Spleen (tissue), 11 donors: ENCODE data around the gene GRIK2. TPM values are rescaled to one million over a fixed set of nuclear protein-coding genes. Genes with fewer than 3 reads are reported as not detected.

Experiments used
- DNase-seq: peaks from one replicate; pipeline ENCODE4 v3.0.0-alpha.2; 2020
- H3K27ac ChIP-seq, 8 donors: fragments of 200-600 bp; sonication (generic) in 7 of 8; 1 replicate in 4 of 8; 2 replicates in 4 of 8; pipeline versions ENCODE4 v1.5.0 to v1.8.0; 2016 to 2021; ENCODE audit warnings: inconsistent platforms in 4 of 8, mild to moderate bottlenecking in 4 of 8, moderate library complexity in 1 of 8
- H3K27me3 ChIP-seq, 7 donors: fragments of 200-600 bp; sonication (generic) in 6 of 7; replicated peaks in 1 of 7; 1 replicate in 4 of 7; 2 replicates in 3 of 7; pipeline versions ENCODE4 v1.5.0 to v1.8.0; 2016 to 2021; ENCODE audit warnings: inconsistent platforms in 3 of 7, mild to moderate bottlenecking in 1 of 7
- H3K36me3 ChIP-seq, 6 donors: fragments of 200-600 bp; sonication (generic) in 5 of 6; 1 replicate in 4 of 6; 2 replicates in 2 of 6; pipeline versions ENCODE4 v1.5.0 to v1.8.0; 2016 to 2021; ENCODE audit warnings: inconsistent platforms in 2 of 6
- H3K4me1 ChIP-seq, 6 donors: fragments of 200-600 bp; sonication (generic) in 5 of 6; 1 replicate in 3 of 6; 2 replicates in 3 of 6; pipeline versions ENCODE4 v1.5.0 to v1.8.0; 2016 to 2021; ENCODE audit warnings: inconsistent platforms in 3 of 6
- H3K4me3 ChIP-seq, 8 donors: fragments of 200-600 bp; sonication (generic) in 7 of 8; 1 replicate in 4 of 8; 2 replicates in 4 of 8; pipeline versions ENCODE4 v1.5.0 to v1.8.0; 2016 to 2021; ENCODE audit warnings: inconsistent platforms in 4 of 8, mild to moderate bottlenecking in 4 of 8, moderate library complexity in 2 of 8
- H3K9me3 ChIP-seq, 8 donors: fragments of 200-600 bp; sonication (generic) in 7 of 8; 1 replicate in 4 of 8; 2 replicates in 4 of 8; pipeline versions ENCODE4 v1.5.0 to v1.8.0; 2016 to 2021; ENCODE audit warnings: inconsistent platforms in 4 of 8
- CTCF ChIP-seq, 11 experiments: fragments of 200-600 bp in 7 of 11; fragments of 450-650 bp in 4 of 11; sonication (generic) in 4 of 11; IDR thresholded peaks in 8 of 11; conservative IDR thresholded peaks in 3 of 11; 1 replicate in 7 of 11; 2 replicates in 4 of 11; pipeline versions ENCODE4 v1.4.0 to v1.8.0; 2016 to 2021; ENCODE audit warnings: antibody characterized with exemption in 11 of 11, inconsistent platforms in 4 of 11, mild to moderate bottlenecking in 1 of 11
- POLR2A ChIP-seq, 3 donors: fragments of 450-650 bp; IDR thresholded peaks; one replicate each; pipeline ENCODE4 v1.5.1; 2017; ENCODE audit warnings: antibody characterized with exemption in 3 of 3, mild to moderate bottlenecking in 1 of 3
- POLR2AphosphoS5 ChIP-seq, 3 donors: sonication (generic); formaldehyde crosslinking; IDR thresholded peaks; one replicate each; pipeline ENCODE4 v1.5.1; 2017; ENCODE audit warnings: antibody characterized with exemption in 3 of 3
- WGBS, 5 donors: extraction: QIAGEN DNeasy Blood & Tissue Kit in 3 of 5; methylation state at CpG; one replicate each; pipeline versions ENCODE4 v1.1.5 to v1.1.7; 2013 to 2018; 5-methylcytosine and 5-hydroxymethylcytosine counted together
- intact Hi-C: fragments of 100-400 bp; cut with DNase I; formaldehyde crosslinking; loops from one replicate; pipeline ENCODE4 v1.15.0; 2023; ENCODE audit warnings: low total_unique reads
- polyA plus RNA-seq, 3 donors: library from polyadenylated mRNA; stranded (reverse); fragments of 200-250 nt; gene quantifications; one replicate each; pipeline ENCODE4 v1.2.1, GENCODE V29; 2013
- total RNA-seq, 7 donors: library from RNA; depleted of rRNA in 3 of 7; stranded (reverse); fragments of >200 nt in 3 of 7; fragmentation: NEBNext Ultra II Directional in 4 of 7; extraction: Animal tissue kit (Norgen Biotek cat#: 25700) in 4 of 7; gene quantifications; one replicate each; pipeline versions ENCODE4 v1.1.0 to v1.2.1, GENCODE V29; 2016 to 2021
- donor health status: healthy with polysubstance abuse.
- donor health status: DM: no; HTN: no; CAD: no; lungs with moderate emphysema.
- donor health status: DM: no; HTN: no; CAD: no.
- donor health status: Bipolar disorder and iron deficiency.
- donor health status: healthy.
- donor health status: DM: no; HTN: no; CAD: no.
- donor health status: DM: yes; HTN: yes; CAD: no.

Gene GRIK2
- total and polyA plus RNA-seq, 10 donors: 0.07 to 2.7 (median 0.89) TPM

- 58 to 71% (median 63%) methylated on average over 2 of the region's 2 CpGs for WGBS, 5 donors
- TF ChIP-seq POLR2A (IDR thresholded peaks at IDR 0.05): no peak
- TF ChIP-seq CTCF (IDR thresholded peaks at IDR 0.05 in 8 of 11, conservative IDR thresholded peaks at IDR 0.05 in 3 of 11): no peak
- no peak for TF ChIP-seq POLR2AphosphoS5 (IDR thresholded peaks at IDR 0.05)
- H3K4me1 ChIP-seq: no peaks in the 10 kb centered on the region
- H3K9me3 ChIP-seq: no peaks in the 10 kb centered on the region
- intact Hi-C loops: no loop called here
- no peaks in the 10 kb centered on the region for H3K27me3 ChIP-seq
- no peak overlapping the region for H3K27ac ChIP-seq
- DNase-seq: no peak
- no peaks in the 10 kb centered on the region for H3K36me3 ChIP-seq
- no peak overlapping the region for H3K4me3 ChIP-seq
These were observed 144.3 kb downstream of the GRIK2 start for GRCh38 chr6:101537753-101538316.

- WGBS, 5 donors: 56 to 82% (median 78%) methylated on average over 4 of the region's 4 CpGs
- Histone ChIP-seq H3K4me3 (no peak overlapping the region), H3K9me3 (no peaks in the 10 kb centered on the region), H3K4me1 (no peaks in the 10 kb centered on the region), H3K36me3 (no peaks in the 10 kb centered on the region), H3K27me3 (no peaks in the 10 kb centered on the region), H3K27ac (no peak overlapping the region)
- intact Hi-C loops: no loop called here
- DNase-seq: no peak
- TF ChIP-seq POLR2A (IDR thresholded peaks at IDR 0.05) (no peak), POLR2AphosphoS5 (IDR thresholded peaks at IDR 0.05) (no peak), CTCF (IDR thresholded peaks at IDR 0.05 in 8 of 11, conservative IDR thresholded peaks at IDR 0.05 in 3 of 11) (no peak)
These were observed 146.2 kb downstream of the GRIK2 start for GRCh38 chr6:101539510-101540245.

GRCh38 chr6:101541894-101542293 is 148.4 kb downstream of the GRIK2 start:
- H3K27me3 ChIP-seq: no peaks in the 10 kb centered on the region
- no peaks in the 10 kb centered on the region for H3K36me3 ChIP-seq
- no peak for TF ChIP-seq POLR2AphosphoS5 (IDR thresholded peaks at IDR 0.05)
- TF ChIP-seq CTCF (IDR thresholded peaks at IDR 0.05 in 8 of 11, conservative IDR thresholded peaks at IDR 0.05 in 3 of 11): no peak
- no peak for TF ChIP-seq POLR2A (IDR thresholded peaks at IDR 0.05)
- H3K27ac ChIP-seq: no peak overlapping the region
- no peaks in the 10 kb centered on the region for H3K9me3 ChIP-seq
- no peak overlapping the region for H3K4me3 ChIP-seq
- no peak for DNase-seq
- 77 to 83% (median 79%) methylated on average over 2 of the region's 2 CpGs for WGBS, 5 donors
- intact Hi-C loops: no loop called here
- no peaks in the 10 kb centered on the region for H3K4me1 ChIP-seq

- 29 to 58% (median 49%) methylated on average over 1 of the region's 1 CpG for WGBS, 5 donors
- intact Hi-C loops: no loop called here
- H3K4me3 ChIP-seq: no peak overlapping the region
These were observed 150.3 kb downstream of the GRIK2 start for GRCh38 chr6:101543796-101544195.

More at GRCh38 chr6:101543796-101544195, 150.3 kb downstream of the GRIK2 start:
- no peaks in the 10 kb centered on the region for H3K4me1 ChIP-seq
- H3K27ac ChIP-seq: no peak overlapping the region
- no peak for TF ChIP-seq CTCF (IDR thresholded peaks at IDR 0.05 in 8 of 11, conservative IDR thresholded peaks at IDR 0.05 in 3 of 11)
- TF ChIP-seq POLR2AphosphoS5 (IDR thresholded peaks at IDR 0.05): no peak
- no peak for TF ChIP-seq POLR2A (IDR thresholded peaks at IDR 0.05)
- H3K36me3 ChIP-seq: no peaks in the 10 kb centered on the region
- no peaks in the 10 kb centered on the region for H3K27me3 ChIP-seq
- no peak for DNase-seq
- H3K9me3 ChIP-seq: peaks cover 0 to 5% (median 0%) of the 10 kb centered on the region in 8 donors
